ENCODE results near the gene PTGER4. TPM values are rescaled to one million over a fixed set of nuclear protein-coding genes. Genes with fewer than 3 reads are reported as not detected.

The PTGER4 gene
- total and polyA plus RNA-seq, 2 of the 8 experiments (the other 6 are each of a cell fraction or from before 2014, with no cell fraction given), result 0.76 to 1.2 TPM

DNA sequence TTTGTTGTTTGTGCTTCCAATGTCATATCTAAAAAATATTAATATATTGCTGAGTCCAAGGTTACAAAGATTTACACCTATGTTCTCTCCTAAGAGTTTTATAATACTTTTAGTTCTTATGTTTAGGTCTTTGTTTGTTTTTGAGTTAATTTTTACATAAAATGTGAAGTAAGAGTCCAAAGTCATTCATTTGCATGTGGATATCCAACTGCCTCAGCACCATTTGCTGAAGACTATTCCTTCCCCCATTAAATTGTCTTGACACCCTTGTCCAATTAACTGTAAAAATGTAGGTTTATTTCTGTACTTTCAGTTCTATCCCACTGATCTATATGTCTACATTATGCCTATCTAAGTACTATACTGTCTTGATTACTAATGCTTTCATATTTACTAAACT lies 40.4 kb downstream of the PTGER4 start:
- FAIRE-seq, result no peak
- Histone ChIP-seq H2AK5ac (ENCODE audit: low read depth, low read length) (no peak overlapping the region), H3K23me2 (ENCODE audit: low read depth, low read length) (no peaks in the 10 kb centered on the region), H3K79me2 (ENCODE audit: control insufficient read depth in 1 of 2, insufficient read depth in 2 of 2, low read length in 2 of 2) (no peaks in the 10 kb centered on the region), H2BK15ac (ENCODE audit: low read length) (no peak overlapping the region), H4K8ac (ENCODE audit: extremely low read depth, insufficient read depth, low read length) (no peak overlapping the region), H3K23ac (ENCODE audit: insufficient read length) (no peak overlapping the region), H2BK120ac (replicated peaks; ENCODE audit: low read depth, low read length) (no peak overlapping the region), H2AFZ (ENCODE audit: low read length) (no peak overlapping the region), H3K79me1 (ENCODE audit: low read depth, low read length) (no peaks in the 10 kb centered on the region), H3K14ac (ENCODE audit: insufficient read length) (no peak overlapping the region), H3K56ac (replicated peaks; ENCODE audit: insufficient read length, low read depth, low read length) (no peak overlapping the region), H3K9ac (replicated peaks in 1 of 4; ENCODE audit: extremely low read depth in 1 of 4, low read depth in 3 of 4, low read length in 3 of 4) (no peak overlapping the region), H3K27me3 (replicated peaks in 1 of 4; ENCODE audit: control insufficient read depth in 3 of 4, extremely low read depth in 1 of 4, insufficient read depth in 3 of 4, low read length in 3 of 4) (no peaks in the 10 kb centered on the region), H4K20me1 (replicated peaks in 1 of 2; ENCODE audit: control insufficient read depth in 1 of 2, insufficient read depth in 2 of 2, low read length in 2 of 2) (no peaks in the 10 kb centered on the region), H3K36me3 (ENCODE audit: control insufficient read depth in 2 of 4, insufficient read depth in 4 of 4, low read length in 3 of 4) (peaks cover 0 to 11% (median 0%) of the 10 kb centered on the region in 4 experiments; a peak in 4 of 8 replicates), H2BK12ac (ENCODE audit: low read depth, low read length) (no peak overlapping the region), H3K4me2 (ENCODE audit: insufficient read depth in 1 of 2, low read depth in 2 of 2, low read length in 2 of 2) (no peak overlapping the region), H3K18ac (ENCODE audit: extremely low read depth, low read length) (no peak overlapping the region), H4K5ac (ENCODE audit: insufficient read length, low read depth, low read length) (no peak overlapping the region), H3K9me3 (ENCODE audit: insufficient read depth in 2 of 2, low read depth in 1 of 2, low read length in 1 of 2) (peaks cover 4 to 21% of the 10 kb centered on the region in 2 experiments; a peak in 3 of 4 replicates), H2BK5ac (ENCODE audit: low read depth, low read length) (no peak overlapping the region), H3K27ac (ENCODE audit: low read depth, low read length) (no peak overlapping the region), H4K91ac (replicated peaks; ENCODE audit: insufficient read length, low read length) (no peak overlapping the region), H3K4me3 (ENCODE audit: extremely low read depth in 1 of 4, insufficient read depth in 2 of 4, low read depth in 3 of 4, low read length in 4 of 4) (no peak overlapping the region), H3K4ac (replicated peaks; ENCODE audit: insufficient read length, low read depth, low read length) (no peak overlapping the region), H3K4me1 (replicated peaks in 1 of 4; ENCODE audit: control insufficient read depth in 3 of 4, insufficient read depth in 4 of 4, low read length in 3 of 4) (no peaks in the 10 kb centered on the region), H2BK20ac (ENCODE audit: low read length) (no peak overlapping the region)
- no peak for DNase-seq (ENCODE audit: low read depth in 1 of 2, low spot score in 2 of 2)
- TF ChIP-seq ZNF274 (IDR thresholded peaks at IDR 0.05; ENCODE audit: borderline replicate concordance, extremely low read depth, low read length) (no peak), HDAC2 (IDR thresholded peaks at IDR 0.05; ENCODE audit: borderline replicate concordance in 1 of 2, low read depth in 2 of 2, low read length in 2 of 2) (no peak)
- TF ChIP-seq, protein P1, sequence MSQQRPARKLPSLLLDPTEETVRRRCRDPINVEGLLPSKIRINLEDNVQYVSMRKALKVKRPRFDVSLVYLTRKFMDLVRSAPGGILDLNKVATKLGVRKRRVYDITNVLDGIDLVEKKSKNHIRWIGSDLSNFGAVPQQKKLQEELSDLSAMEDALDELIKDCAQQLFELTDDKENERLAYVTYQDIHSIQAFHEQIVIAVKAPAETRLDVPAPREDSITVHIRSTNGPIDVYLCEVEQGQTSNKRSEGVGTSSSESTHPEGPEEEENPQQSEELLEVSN (IDR thresholded peaks at IDR 0.05), result no peak
- ChIA-PET POLR2A (ENCODE audit: partially characterized antibody) (no interaction called here), CTCF (ENCODE audit: partially characterized antibody) (no interaction called here)
